B cell (primary cell): Measurements from ENCODE around the gene PLEKHA3. TPM values are rescaled to one million over a fixed set of nuclear protein-coding genes. Genes with fewer than 3 reads are reported as not detected.

Experiments
- ATAC-seq: fragments of 200-7000 bp; cut with Tn5 transposase; one replicate; pipeline ENCODE4 v1.10.0; 2021; ENCODE audit warnings: low read depth, mild to moderate bottlenecking, moderate number of reproducible peaks, moderate library complexity
- CTCF ChIA-PET: fragments of 350-600 bp; sonication (Branson Sonifier 250); formaldehyde crosslinking; loops from one replicate; lab custom pipeline; 2021; ENCODE audit warnings: antibody characterized with exemption, inconsistent platforms; lab: Charles Lee
- POLR2A ChIA-PET: fragments of 350-600 bp; sonication (Branson Sonifier 250); formaldehyde crosslinking; loops from one replicate; lab custom pipeline; 2021; ENCODE audit warnings: antibody characterized with exemption; lab: Charles Lee
- DNase-seq: peaks from one replicate; pipeline ENCODE4 v3.0.0; 2013
- H2AFZ ChIP-seq: 2 replicates; pipeline ENCODE4 v1.6.1; 2012; ENCODE audit warnings: mild to moderate bottlenecking, low read depth, low read length; ENCODE audit not compliant: insufficient read depth, poor library complexity, severe bottlenecking
- H3K27ac ChIP-seq, 2 donors: 1 replicate in 1 of 2; 2 replicates in 1 of 2; pipeline ENCODE4 v1.5.1; 2012 to 2013; ENCODE audit warnings: low read length in 2 of 2, mild to moderate bottlenecking in 2 of 2, moderate library complexity in 1 of 2
- H3K27me3 ChIP-seq, 4 experiments: fragments of 200-600 bp in 1 of 4; sonication (generic) in 1 of 4; replicated peaks in 1 of 4; 1 replicate in 2 of 4; 2 replicates in 2 of 4; pipeline versions ENCODE4 v1.6.1 to v1.7.0; 2013 to 2016; ENCODE audit warnings: low read length in 3 of 4, mild to moderate bottlenecking in 2 of 4, mixed read lengths in 1 of 4, moderate library complexity in 1 of 4; ENCODE audit not compliant: insufficient read depth in 4 of 4, control insufficient read depth in 3 of 4; ENCODE audit errors: control extremely low read depth in 1 of 4
- H3K36me3 ChIP-seq, 2 experiments: replicated peaks in 1 of 2; 1 replicate in 1 of 2; 2 replicates in 1 of 2; pipeline versions ENCODE4 v1.6.1 to v1.7.1; 2013; ENCODE audit warnings: low read length in 1 of 2; ENCODE audit not compliant: insufficient read depth in 2 of 2, control insufficient read depth in 1 of 2; ENCODE audit errors: control extremely low read depth in 1 of 2, extremely low read depth in 1 of 2
- H3K4me1 ChIP-seq, 2 donors: fragments of 200-600 bp in 1 of 2; sonication (generic) in 1 of 2; 1 replicate in 1 of 2; 2 replicates in 1 of 2; pipeline versions ENCODE4 v1.5.1 to v1.6.1; 2013 to 2017; ENCODE audit warnings: low read length in 2 of 2; ENCODE audit not compliant: control insufficient read depth in 2 of 2, insufficient read depth in 2 of 2
- H3K4me2 ChIP-seq: replicated peaks from 2 replicates; pipeline ENCODE3; 2012; ENCODE audit warnings: mild to moderate bottlenecking, low read depth, low read length; ENCODE audit not compliant: poor library complexity, severe bottlenecking
- H3K4me3 ChIP-seq, 5 experiments: fragments of 200-600 bp in 1 of 5; sonication (generic) in 1 of 5; 1 replicate in 3 of 5; 2 replicates in 2 of 5; pipeline versions ENCODE4 v1.5.1 to v1.7.0; 2011 to 2016; ENCODE audit warnings: low read length in 4 of 5, mild to moderate bottlenecking in 4 of 5, low read depth in 2 of 5, control low read depth in 1 of 5, moderate library complexity in 1 of 5; ENCODE audit not compliant: insufficient read depth in 1 of 5; ENCODE audit errors: control extremely low read depth in 1 of 5, extremely low read depth in 1 of 5
- H3K79me2 ChIP-seq: fragments of 200-600 bp; sonication (generic); one replicate; pipeline ENCODE4 v1.6.0; 2016; ENCODE audit warnings: low read length; ENCODE audit not compliant: control insufficient read depth, insufficient read depth
- H3K9ac ChIP-seq: fragments of 200-600 bp; sonication (generic); 2 replicates; pipeline ENCODE4 v1.6.1; 2017; ENCODE audit warnings: mild to moderate bottlenecking, low read length, moderate library complexity
- H3K9me3 ChIP-seq, 3 donors: one replicate each; pipeline versions ENCODE4 v1.6.1 to v1.7.1; 2013; ENCODE audit warnings: low read length in 2 of 3; ENCODE audit not compliant: control insufficient read depth in 2 of 3, insufficient read depth in 1 of 3; ENCODE audit errors: control extremely low read depth in 1 of 3
- H4K20me1 ChIP-seq: 2 replicates; pipeline ENCODE4 v1.6.0; 2012; ENCODE audit warnings: mild to moderate bottlenecking, low read length; ENCODE audit not compliant: insufficient read depth, control insufficient read depth, poor library complexity, severe bottlenecking
- H3K27ac Mint-ChIP-seq: one replicate; pipeline ENCODE4 v1.8.0; 2021; ENCODE audit warnings: mixed read lengths
- H3K27me3 Mint-ChIP-seq: one replicate; pipeline ENCODE4 v1.8.0; 2021; ENCODE audit warnings: mixed read lengths
- H3K4me1 Mint-ChIP-seq: one replicate; pipeline ENCODE4 v1.8.0; 2021; ENCODE audit warnings: mixed read lengths
- H3K4me3 Mint-ChIP-seq: one replicate; pipeline ENCODE4 v1.8.0; 2021; ENCODE audit warnings: mixed read lengths
- H3K9me3 Mint-ChIP-seq: one replicate; pipeline ENCODE4 v1.8.0; 2022; ENCODE audit warnings: mixed read lengths; ENCODE audit not compliant: insufficient read depth
- EZH2 ChIP-seq: IDR thresholded peaks from 2 replicates; pipeline ENCODE4 v1.6.1; 2012; ENCODE audit warnings: borderline replicate concordance, low read depth, mild to moderate bottlenecking, moderate library complexity, low read length; ENCODE audit not compliant: insufficient read depth, poor library complexity, severe bottlenecking
- WGBS: methylation state at CpG from one replicate; pipeline ENCODE4 v1.1.5; 2013; ENCODE audit warnings: missing lambda C conversion rate; ENCODE audit not compliant: insufficient coverage; 5-methylcytosine and 5-hydroxymethylcytosine counted together
- intact Hi-C: fragments of 100-400 bp; cut with micrococcal nuclease; formaldehyde crosslinking; loops from one replicate; pipeline ENCODE4 v1.10.0; 2022
- polyA plus RNA-seq: library from polyadenylated mRNA; depleted of rRNA; stranded (reverse); fragments of >200 nt; gene quantifications from 2 replicates; pipeline ENCODE4 v1.2.3, GENCODE V29; 2012
- total RNA-seq, 2 donors: library from RNA; stranded (reverse); fragments of 120-200 nt in 1 of 2; gene quantifications; 1 replicate in 1 of 2; 2 replicates in 1 of 2; pipeline versions ENCODE4 v1.2.3 to v1.2.4, GENCODE V29; 2013 to 2022
- TF ChIP-seq, protein P1 (sequence below): fragments of 200-600 bp; IDR thresholded peaks from one replicate; pipeline ENCODE4 v1.8.0; 2022; ENCODE audit warnings: antibody characterized with exemption, mild to moderate bottlenecking

Gene PLEKHA3
- total and polyA plus RNA-seq, 2 donors (not counting 1 experiment from before 2014, with no cell fraction given), result 4.8 to 29.3 TPM

DNA sequence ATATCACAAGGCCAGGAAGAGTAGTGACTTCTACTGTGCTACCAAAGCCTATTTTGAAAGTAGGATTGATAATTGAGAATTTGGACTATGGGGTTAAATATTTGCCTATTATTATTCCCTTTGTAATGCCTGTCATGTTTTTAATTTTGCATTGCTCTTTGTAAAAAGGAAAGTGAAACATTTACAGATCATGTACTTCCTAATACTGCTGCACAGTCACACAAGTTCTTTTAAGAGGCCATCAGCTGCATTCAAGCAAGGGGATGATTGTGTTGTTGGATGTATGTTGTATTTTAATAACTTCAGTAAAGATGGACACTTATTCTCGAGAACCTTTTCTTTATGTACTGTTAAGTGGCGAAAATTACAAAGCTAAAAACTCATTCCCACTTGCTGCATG is 70.1 kb downstream of the PLEKHA3 start:
- H3K9me3 ChIP-seq, result no peaks in the 10 kb centered on the region
- POLR2A ChIA-PET, result no interaction called here
- H3K36me3 ChIP-seq, result peaks cover 3 to 51% of the 10 kb centered on the region in 2 experiments
- Mint-ChIP-seq H3K4me1 (no peaks in the 10 kb centered on the region), H3K9me3 (no peaks in the 10 kb centered on the region), H3K27me3 (no peaks in the 10 kb centered on the region), H3K27ac (no peak overlapping the region), H3K4me3 (no peak overlapping the region)
- no peak for TF ChIP-seq EZH2
- TF ChIP-seq, protein P1, sequence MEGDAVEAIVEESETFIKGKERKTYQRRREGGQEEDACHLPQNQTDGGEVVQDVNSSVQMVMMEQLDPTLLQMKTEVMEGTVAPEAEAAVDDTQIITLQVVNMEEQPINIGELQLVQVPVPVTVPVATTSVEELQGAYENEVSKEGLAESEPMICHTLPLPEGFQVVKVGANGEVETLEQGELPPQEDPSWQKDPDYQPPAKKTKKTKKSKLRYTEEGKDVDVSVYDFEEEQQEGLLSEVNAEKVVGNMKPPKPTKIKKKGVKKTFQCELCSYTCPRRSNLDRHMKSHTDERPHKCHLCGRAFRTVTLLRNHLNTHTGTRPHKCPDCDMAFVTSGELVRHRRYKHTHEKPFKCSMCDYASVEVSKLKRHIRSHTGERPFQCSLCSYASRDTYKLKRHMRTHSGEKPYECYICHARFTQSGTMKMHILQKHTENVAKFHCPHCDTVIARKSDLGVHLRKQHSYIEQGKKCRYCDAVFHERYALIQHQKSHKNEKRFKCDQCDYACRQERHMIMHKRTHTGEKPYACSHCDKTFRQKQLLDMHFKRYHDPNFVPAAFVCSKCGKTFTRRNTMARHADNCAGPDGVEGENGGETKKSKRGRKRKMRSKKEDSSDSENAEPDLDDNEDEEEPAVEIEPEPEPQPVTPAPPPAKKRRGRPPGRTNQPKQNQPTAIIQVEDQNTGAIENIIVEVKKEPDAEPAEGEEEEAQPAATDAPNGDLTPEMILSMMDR, result no peak
- ATAC-seq (no peak), DNase-seq (no peak)
- H3K79me2 ChIP-seq, result no peaks in the 10 kb centered on the region
- intact Hi-C loops, result no loop called here
- H4K20me1 ChIP-seq, result no peaks in the 10 kb centered on the region
- CTCF ChIA-PET, result no interaction called here
- H3K9ac ChIP-seq, result no peak overlapping the region
- no CpG with 5 or more reads among the region's 2 CpGs for WGBS
- H3K27ac ChIP-seq, result no peak overlapping the region
- no peak overlapping the region for H3K4me2 ChIP-seq
- no peaks in the 10 kb centered on the region for H3K27me3 ChIP-seq
- H3K4me3 ChIP-seq, result no peak overlapping the region
- H3K4me1 ChIP-seq, result no peaks in the 10 kb centered on the region
- no peak overlapping the region for H2AFZ ChIP-seq

DNA sequence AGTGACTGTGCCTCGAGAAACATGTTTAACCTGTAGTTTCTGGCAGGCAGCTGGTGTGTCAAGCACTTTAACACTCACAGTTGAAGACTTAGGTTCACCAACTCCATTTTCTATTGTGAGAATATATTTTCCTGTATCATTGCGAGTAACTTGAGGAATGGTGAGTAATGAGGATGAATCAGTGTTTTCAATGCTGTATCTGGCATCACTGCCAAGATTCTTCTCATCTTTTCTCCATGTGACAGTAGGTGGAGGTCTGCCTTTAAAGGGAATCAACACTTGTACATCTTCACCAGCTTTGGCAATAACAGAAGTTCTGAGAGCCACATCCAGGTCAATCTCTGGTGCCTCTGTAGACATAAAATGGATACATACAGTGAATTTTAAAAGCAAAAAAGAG is 72.8 kb downstream of the PLEKHA3 start:
- Histone ChIP-seq H3K9ac (no peak overlapping the region), H3K4me3 (no peak overlapping the region), H3K4me2 (no peak overlapping the region), H3K79me2 (no peaks in the 10 kb centered on the region), H3K36me3 (peaks cover 0 to 48% of the 10 kb centered on the region in 2 experiments), H3K9me3 (no peaks in the 10 kb centered on the region), H4K20me1 (no peaks in the 10 kb centered on the region), H3K27ac (no peak overlapping the region), H3K27me3 (no peaks in the 10 kb centered on the region), H3K4me1 (no peaks in the 10 kb centered on the region), H2AFZ (no peak overlapping the region)
- Mint-ChIP-seq H3K27ac (no peak overlapping the region), H3K9me3 (no peaks in the 10 kb centered on the region), H3K4me3 (no peak overlapping the region), H3K4me1 (no peaks in the 10 kb centered on the region), H3K27me3 (no peaks in the 10 kb centered on the region)
- WGBS, result no CpG with 5 or more reads among the region's 2 CpGs
- ATAC-seq, result no peak
- no peak for TF ChIP-seq EZH2
- TF ChIP-seq, protein P1, result no peak
- ChIA-PET POLR2A (no interaction called here), CTCF (no interaction called here)
- intact Hi-C loops, result no loop called here
- DNase-seq, result no peak

Other genes with a start within 250 kb of the PLEKHA3 start
- gene PRKRA, start 29.3 kb upstream of the PLEKHA3 start, total RNA-seq, result 66.0 and 71.9 TPM in 2 replicates
- 27.0 and 37.8 TPM in 2 replicates for gene PRKRA, start 29.3 kb upstream of the PLEKHA3 start, polyA plus RNA-seq
- 4.0 and 7.9 TPM in 2 replicates for gene PJVK, start 29.1 kb upstream of the PLEKHA3 start, total RNA-seq
- gene PJVK, start 29.1 kb upstream of the PLEKHA3 start, polyA plus RNA-seq, result 2.3 and 2.6 TPM in 2 replicates
- gene FKBP7, start 1.9 kb upstream of the PLEKHA3 start, total RNA-seq, result 0.39 and 1.7 TPM in 2 replicates
- 0.97 and 1.2 TPM in 2 replicates for gene FKBP7, start 1.9 kb upstream of the PLEKHA3 start, polyA plus RNA-seq